Hepatocyte (in vitro differentiated cells): ENCODE data around the gene KRT71.

Source experiments
- CTCF ChIP-seq: fragments of 200-600 bp; sonication (generic); IDR thresholded peaks from 2 replicates; pipeline ENCODE4 v1.5.1; 2016; ENCODE audit warnings: antibody characterized with exemption, mild to moderate bottlenecking; ENCODE audit not compliant: poor library complexity
- EZH2 ChIP-seq: fragments of 200-600 bp; sonication (generic); IDR thresholded peaks from 2 replicates; pipeline ENCODE4 v1.6.1; 2016; ENCODE audit warnings: antibody characterized with exemption, mild to moderate bottlenecking, borderline replicate concordance

GRCh38 chr12:52552055-52552454 is 890 bp downstream of the KRT71 start:
- TF ChIP-seq CTCF, result no peak
- TF ChIP-seq EZH2, result no peak
